Neural progenitor cell (in vitro differentiated cells): ENCODE results near the gene SPATC1L.

Experiments used
- EZH2 ChIP-seq: fragments of 200-600 bp; sonication (generic); IDR thresholded peaks from 2 replicates; pipeline ENCODE4 v1.6.1; 2017; ENCODE audit warnings: antibody characterized with exemption, mild to moderate bottlenecking, moderate library complexity
- EZH2phosphoT487 ChIP-seq: fragments of 200-600 bp; sonication (generic); IDR thresholded peaks from 2 replicates; pipeline ENCODE4 v1.6.1; 2017; ENCODE audit warnings: antibody characterized with exemption
- TF ChIP-seq, protein P1 (sequence below): fragments of 200-600 bp; sonication (generic); IDR thresholded peaks from 2 replicates; pipeline ENCODE4 v1.5.1; 2017; ENCODE audit warnings: antibody characterized with exemption, mild to moderate bottlenecking

- no peak for TF ChIP-seq EZH2phosphoT487
- TF ChIP-seq, protein P1, sequence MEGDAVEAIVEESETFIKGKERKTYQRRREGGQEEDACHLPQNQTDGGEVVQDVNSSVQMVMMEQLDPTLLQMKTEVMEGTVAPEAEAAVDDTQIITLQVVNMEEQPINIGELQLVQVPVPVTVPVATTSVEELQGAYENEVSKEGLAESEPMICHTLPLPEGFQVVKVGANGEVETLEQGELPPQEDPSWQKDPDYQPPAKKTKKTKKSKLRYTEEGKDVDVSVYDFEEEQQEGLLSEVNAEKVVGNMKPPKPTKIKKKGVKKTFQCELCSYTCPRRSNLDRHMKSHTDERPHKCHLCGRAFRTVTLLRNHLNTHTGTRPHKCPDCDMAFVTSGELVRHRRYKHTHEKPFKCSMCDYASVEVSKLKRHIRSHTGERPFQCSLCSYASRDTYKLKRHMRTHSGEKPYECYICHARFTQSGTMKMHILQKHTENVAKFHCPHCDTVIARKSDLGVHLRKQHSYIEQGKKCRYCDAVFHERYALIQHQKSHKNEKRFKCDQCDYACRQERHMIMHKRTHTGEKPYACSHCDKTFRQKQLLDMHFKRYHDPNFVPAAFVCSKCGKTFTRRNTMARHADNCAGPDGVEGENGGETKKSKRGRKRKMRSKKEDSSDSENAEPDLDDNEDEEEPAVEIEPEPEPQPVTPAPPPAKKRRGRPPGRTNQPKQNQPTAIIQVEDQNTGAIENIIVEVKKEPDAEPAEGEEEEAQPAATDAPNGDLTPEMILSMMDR: no peak
- TF ChIP-seq EZH2: no peak
These were observed 72.2 kb downstream of the SPATC1L start for GRCh38 chr21:46111857-46112724.
